Muscle of back (tissue), 11 donors: Measurements from ENCODE around the gene MLIP. TPM values are rescaled to one million over a fixed set of nuclear protein-coding genes. Genes with fewer than 3 reads are reported as not detected.

Source experiments
- DNase-seq, 3 donors: peaks; one replicate each; pipeline versions ENCODE4 v3.0.0 to v3.0.0-alpha.2; 2013
- polyA plus RNA-seq, 10 donors: library from polyadenylated mRNA; unstranded; fragments of 120-200 nt; gene quantifications; one replicate each; pipeline ENCODE4 v1.2.1, GENCODE V29; 2013; ENCODE audit not compliant: insufficient read length in 10 of 10

Gene MLIP
- polyA plus RNA-seq, 10 donors, result 20.2 to 74.8 (median 53.4) TPM

GRCh38 chr6:54096811-54097210, 14.4 kb upstream of the MLIP start:
- DNase-seq, result no peak

GRCh38 chr6:54097753-54098152, 13.5 kb upstream of the MLIP start:
- DNase-seq, result no peak

- DNase-seq, result no peak
These were observed 12.7 kb upstream of the MLIP start for GRCh38 chr6:54098450-54099044.

- no peak for DNase-seq
These were observed 12.0 kb upstream of the MLIP start for GRCh38 chr6:54099225-54099624.

GRCh38 chr6:54100411-54101006, 10.7 kb upstream of the MLIP start:
- no peak for DNase-seq

- DNase-seq, result no peak
These were observed 9.0 kb upstream of the MLIP start for GRCh38 chr6:54102238-54102637.

GRCh38 chr6:54103497-54103896, 7.7 kb upstream of the MLIP start:
- DNase-seq, result no peak

GRCh38 chr6:54106727-54107126, 4.5 kb upstream of the MLIP start:
- DNase-seq, result no peak

- no peak for DNase-seq
These were observed 3.7 kb upstream of the MLIP start for GRCh38 chr6:54107470-54108090.

GRCh38 chr6:54108271-54108670, 3.0 kb upstream of the MLIP start:
- DNase-seq, result no peak

GRCh38 chr6:54109586-54109985, 1.7 kb upstream of the MLIP start:
- no peak for DNase-seq

GRCh38 chr6:54112151-54112650, 958 bp downstream of the MLIP start:
- peak in 1 of 3 donors; percentile 49 for DNase-seq

- no peak for DNase-seq
These were observed 3.7 kb downstream of the MLIP start for GRCh38 chr6:54114991-54115390.

GRCh38 chr6:54115966-54116365, 4.7 kb downstream of the MLIP start:
- no peak for DNase-seq

- no peak for DNase-seq
These were observed 6.9 kb downstream of the MLIP start for GRCh38 chr6:54118117-54118516.

- DNase-seq, result no peak
These were observed 14.2 kb downstream of the MLIP start for GRCh38 chr6:54125493-54125892.

GRCh38 chr6:54130179-54130578, 18.9 kb downstream of the MLIP start:
- DNase-seq, result no peak

GRCh38 chr6:54132587-54132986, 21.3 kb downstream of the MLIP start:
- no peak for DNase-seq

- DNase-seq, result no peak
These were observed 21.9 kb downstream of the MLIP start for GRCh38 chr6:54133186-54133585.

GRCh38 chr6:54134935-54135334, 23.7 kb downstream of the MLIP start:
- DNase-seq, result no peak

GRCh38 chr6:54135665-54136369, 24.6 kb downstream of the MLIP start:
- peak in 1 of 3 donors; percentile 22 for DNase-seq

- no peak for DNase-seq
These were observed 27.6 kb downstream of the MLIP start for GRCh38 chr6:54138795-54139194.

- no peak for DNase-seq
These were observed 29.6 kb downstream of the MLIP start for GRCh38 chr6:54140811-54141210.
